Peyer's patch (tissue), 4 donors: Measurements from ENCODE around the gene ARMH1.

Experiments
- CTCF ChIP-seq, 6 experiments: fragments of 450-650 bp in 4 of 6; fragments of 200-600 bp in 2 of 6; sonication (generic) in 1 of 6; IDR thresholded peaks; one replicate each; pipeline ENCODE4 v1.5.1; 2017 to 2019; ENCODE audit warnings: antibody characterized with exemption in 6 of 6, mild to moderate bottlenecking in 3 of 6, moderate library complexity in 1 of 6
- POLR2A ChIP-seq, 2 donors: fragments of 450-650 bp; IDR thresholded peaks; one replicate each; pipeline ENCODE4 v1.5.1; 2017; ENCODE audit warnings: antibody characterized with exemption in 2 of 2, mild to moderate bottlenecking in 2 of 2, moderate library complexity in 2 of 2

GRCh38 chr1:44719318-44719717 lies 44.8 kb downstream of the ARMH1 start:
- TF ChIP-seq CTCF (IDR thresholded peaks at IDR 0.05): no peak
- no peak for TF ChIP-seq POLR2A (IDR thresholded peaks at IDR 0.05)
